PC-9 (cell line): Measurements from ENCODE around the gene P4HA2. TPM values are rescaled to one million over a fixed set of nuclear protein-coding genes. Genes with fewer than 3 reads are reported as not detected.

Source experiments
- BruUV-seq: library from RNA; stranded (reverse); fragments of 400-500 nt; replicated peaks from 2 replicates; lab custom pipeline; 2021; lab: Mats Ljungman, UMichigan
- CTCF ChIA-PET: fragments of 300-600 bp; sonication (Branson Sonifier 250); formaldehyde crosslinking; loops from one replicate; lab custom pipeline; 2022; ENCODE audit warnings: antibody characterized with exemption; lab: Charles Lee
- POLR2A ChIA-PET: fragments of 300-600 bp; sonication (Branson Sonifier 250); formaldehyde crosslinking; loops from one replicate; lab custom pipeline; 2022; ENCODE audit warnings: antibody characterized with exemption; ENCODE audit not compliant: unreplicated experiment; lab: Charles Lee
- DNase-seq, 2 experiments: peaks; one replicate each; pipeline versions ENCODE4 v3.0.0 to v3.0.0-alpha.2; 2015 to 2022; ENCODE audit warnings: mixed read lengths in 1 of 2
- H2AFZ ChIP-seq: fragments of 200-600 bp; sonication (generic); 2 replicates; pipeline ENCODE4 v1.8.1; 2017; ENCODE audit warnings: antibody characterized with exemption
- H3F3A ChIP-seq: fragments of 200-600 bp; sonication (generic); 2 replicates; pipeline ENCODE4 v1.8.1; 2017; ENCODE audit warnings: antibody characterized with exemption, mild to moderate bottlenecking, low read depth; ENCODE audit not compliant: insufficient read depth
- H3K27ac ChIP-seq: fragments of 200-600 bp; sonication (generic); 2 replicates; pipeline ENCODE4 v1.6.1; 2016; ENCODE audit warnings: mixed run types
- H3K27me3 ChIP-seq: fragments of 200-600 bp; sonication (generic); 2 replicates; pipeline ENCODE4 v1.6.1; 2016; ENCODE audit warnings: low read depth, mixed run types; ENCODE audit not compliant: insufficient read depth
- H3K36me3 ChIP-seq: fragments of 200-600 bp; sonication (generic); 2 replicates; pipeline ENCODE4 v1.6.1; 2016; ENCODE audit warnings: low read depth, mixed run types
- H3K4me1 ChIP-seq: fragments of 200-600 bp; sonication (generic); replicated peaks from 2 replicates; pipeline ENCODE4 v1.6.1; 2016; ENCODE audit warnings: mixed run types; ENCODE audit not compliant: insufficient read depth
- H3K4me2 ChIP-seq: fragments of 200-600 bp; sonication (generic); 2 replicates; pipeline ENCODE4 v1.6.1; 2017; ENCODE audit warnings: mixed run types
- H3K4me3 ChIP-seq: fragments of 200-600 bp; sonication (generic); 2 replicates; pipeline ENCODE4 v1.6.1; 2016; ENCODE audit warnings: mixed run types
- H3K79me2 ChIP-seq: fragments of 200-600 bp; sonication (generic); 2 replicates; pipeline ENCODE4 v1.6.1; 2017; ENCODE audit warnings: low read depth, mixed run types
- H3K9me2 ChIP-seq: fragments of 200-600 bp; sonication (generic); 2 replicates; pipeline ENCODE4 v1.8.1; 2017; ENCODE audit warnings: mild to moderate bottlenecking; ENCODE audit not compliant: insufficient read depth
- H3K9me3 ChIP-seq: fragments of 200-600 bp; sonication (generic); 2 replicates; pipeline ENCODE4 v1.8.1; 2016; ENCODE audit warnings: low read depth; ENCODE audit not compliant: insufficient read depth
- H4K20me1 ChIP-seq: fragments of 200-600 bp; sonication (generic); 2 replicates; pipeline ENCODE4 v1.8.1; 2017; ENCODE audit not compliant: insufficient read depth
- CTCF ChIP-seq: fragments of 200-600 bp; sonication (generic); conservative IDR thresholded peaks from 2 replicates; pipeline ENCODE4 v1.6.1; 2017; ENCODE audit warnings: mixed run types, antibody characterized with exemption, mild to moderate bottlenecking, moderate library complexity
- EZH2 ChIP-seq: fragments of 200-600 bp; sonication (generic); IDR thresholded peaks from 2 replicates; pipeline ENCODE4 v1.8.0; 2017; ENCODE audit warnings: antibody characterized with exemption, low read depth
- intact Hi-C: fragments of 100-400 bp; cut with micrococcal nuclease; formaldehyde crosslinking; loops from one replicate; pipeline ENCODE4 v1.10.0; 2022; ENCODE audit not compliant: unreplicated experiment
- total RNA-seq: library from RNA; stranded (reverse); gene quantifications from 2 replicates; pipeline ENCODE4 v1.2.3, GENCODE V29; 2021

Gene P4HA2
- total RNA-seq, 1 experiment from 2014 or later = 21.7 TPM

- TF ChIP-seq EZH2 (no peak), CTCF (no peak)
- no peak overlapping the region for H3K4me3 ChIP-seq
- no peaks in the 10 kb centered on the region for H3K79me2 ChIP-seq
- H3K27ac ChIP-seq = no peak overlapping the region
- peak in 1 of 2 experiments; percentile 15 for DNase-seq
- no peaks in the 10 kb centered on the region for H3K9me2 ChIP-seq
- intact Hi-C loops = no loop called here
- no peaks in the 10 kb centered on the region for H3K36me3 ChIP-seq
- H2AFZ ChIP-seq = no peak overlapping the region
- no TSS peak for BruUV-seq
- ChIA-PET CTCF (interaction anchor here (0.6 kb wide), 1 partner anchor 182 kb away, joined by 6 read pairs; no protein-coding TSS in a partner anchor), POLR2A (no interaction called here)
- no peaks in the 10 kb centered on the region for H3F3A ChIP-seq
- H4K20me1 ChIP-seq = no peaks in the 10 kb centered on the region
- H3K27me3 ChIP-seq = no peaks in the 10 kb centered on the region
- no peaks in the 10 kb centered on the region for H3K4me1 ChIP-seq
- no peak overlapping the region for H3K4me2 ChIP-seq
- no peaks in the 10 kb centered on the region for H3K9me3 ChIP-seq
These were observed 22.1 kb downstream of the P4HA2 start for GRCh38 chr5:132205385-132206125.

- no peaks in the 10 kb centered on the region for H3K27me3 ChIP-seq
- no peak overlapping the region for H3K27ac ChIP-seq
- no peaks in the 10 kb centered on the region for H3K36me3 ChIP-seq
- POLR2A ChIA-PET = no interaction called here
- no peaks in the 10 kb centered on the region for H3K9me2 ChIP-seq
- intact Hi-C loops = no loop called here
- H2AFZ ChIP-seq = no peak overlapping the region
- no peaks in the 10 kb centered on the region for H4K20me1 ChIP-seq
- DNase-seq = peak in 1 of 2 experiments; percentile 31
- no peaks in the 10 kb centered on the region for H3K9me3 ChIP-seq
- TF ChIP-seq EZH2 (no peak), CTCF (no peak)
- H3K4me3 ChIP-seq = no peak overlapping the region
- no peaks in the 10 kb centered on the region for H3K79me2 ChIP-seq
- CTCF ChIA-PET = interaction anchor here (0.6 kb wide), 1 partner anchor 10 kb away, joined by 3 read pairs; no protein-coding TSS in a partner anchor
- H3K4me2 ChIP-seq = no peak overlapping the region
- H3K4me1 ChIP-seq = no peaks in the 10 kb centered on the region
- no TSS peak for BruUV-seq
- H3F3A ChIP-seq = no peaks in the 10 kb centered on the region
These were observed 23.1 kb downstream of the P4HA2 start for GRCh38 chr5:132204371-132205135.

GRCh38 chr5:132203916-132204315 lies 23.7 kb downstream of the P4HA2 start:
- no peaks in the 10 kb centered on the region for H3K4me1 ChIP-seq
- no peaks in the 10 kb centered on the region for H3K79me2 ChIP-seq
- H2AFZ ChIP-seq = no peak overlapping the region
- H3K4me2 ChIP-seq = no peak overlapping the region
- no peaks in the 10 kb centered on the region for H3F3A ChIP-seq
- intact Hi-C loops = no loop called here
- no peaks in the 10 kb centered on the region for H4K20me1 ChIP-seq
- ChIA-PET POLR2A (interaction anchor here (0.5 kb wide), 1 partner anchor 24 kb away, joined by 3 read pairs; the partner anchor contains the start of gene P4HA2), CTCF (interaction anchor here (0.6 kb wide), 1 partner anchor 11 kb away, joined by 3 read pairs; no protein-coding TSS in a partner anchor)
- no peaks in the 10 kb centered on the region for H3K9me2 ChIP-seq
- no TSS peak for BruUV-seq
- H3K36me3 ChIP-seq = no peaks in the 10 kb centered on the region
- no peaks in the 10 kb centered on the region for H3K9me3 ChIP-seq
- TF ChIP-seq EZH2 (no peak), CTCF (no peak)
- H3K27me3 ChIP-seq = no peaks in the 10 kb centered on the region
- DNase-seq = no peak
- H3K4me3 ChIP-seq = no peak overlapping the region
- H3K27ac ChIP-seq = no peak overlapping the region
